Type B pancreatic cell (in vitro differentiated cells): ENCODE results near the gene BSDC1. TPM values are rescaled to one million over a fixed set of nuclear protein-coding genes. Genes with fewer than 3 reads are reported as not detected.

ENCODE experiments used
- DNase-seq: peaks from one replicate; pipeline ENCODE4 v3.0.0; 2021; ENCODE audit warnings: mixed read lengths; ENCODE audit not compliant: unreplicated experiment; ENCODE audit errors: extremely low spot score
- H3K27ac Mint-ChIP-seq: 2 replicates; pipeline ENCODE4 v1.8.0; 2021; ENCODE audit warnings: mild to moderate bottlenecking, mixed read lengths
- H3K27me3 Mint-ChIP-seq: 2 replicates; pipeline ENCODE4 v1.8.0; 2021; ENCODE audit warnings: mixed read lengths
- H3K36me3 Mint-ChIP-seq: 2 replicates; pipeline ENCODE4 v1.8.0; 2021; ENCODE audit warnings: mixed read lengths
- H3K4me1 Mint-ChIP-seq: one replicate; pipeline ENCODE4 v1.8.0; 2021; ENCODE audit warnings: mixed read lengths; ENCODE audit not compliant: unreplicated experiment
- H3K4me3 Mint-ChIP-seq: 2 replicates; pipeline ENCODE4 v1.8.0; 2021; ENCODE audit warnings: mild to moderate bottlenecking, mixed read lengths
- H3K9me3 Mint-ChIP-seq: 2 replicates; pipeline ENCODE4 v1.8.0; 2021; ENCODE audit warnings: mixed read lengths
- CTCF ChIP-seq: fragments of 200-600 bp; sonication (generic); conservative IDR thresholded peaks from 2 replicates; pipeline ENCODE4 v1.5.0; 2021; ENCODE audit warnings: antibody characterized with exemption, mild to moderate bottlenecking
- total RNA-seq: library from RNA; stranded (reverse); gene quantifications from 2 replicates; pipeline ENCODE4 v1.2.1, GENCODE V29; 2021; ENCODE audit warnings: low replicate concordance

Gene BSDC1
- total RNA-seq, 1 donor from 2014 or later = 71.3 TPM

- Mint-ChIP-seq H3K4me3 (no peak overlapping the region), H3K36me3 (peaks cover 3% of the 10 kb centered on the region), H3K27me3 (no peaks in the 10 kb centered on the region), H3K9me3 (no peaks in the 10 kb centered on the region), H3K27ac (no peak overlapping the region), H3K4me1 (peaks cover 12% of the 10 kb centered on the region)
- no peak for TF ChIP-seq CTCF
- DNase-seq = no peak
Measured at GRCh38 chr1:32339363-32339978, 54.8 kb downstream of the BSDC1 start.

- Mint-ChIP-seq H3K27me3 (no peaks in the 10 kb centered on the region), H3K4me1 (peaks cover 19% of the 10 kb centered on the region), H3K4me3 (peak overlapping the region; percentile 63), H3K9me3 (no peaks in the 10 kb centered on the region), H3K27ac (peak overlapping the region; percentile 52), H3K36me3 (peaks cover 10% of the 10 kb centered on the region)
- DNase-seq = no peak
- no peak for TF ChIP-seq CTCF
Measured at GRCh38 chr1:32338637-32339145, 55.5 kb downstream of the BSDC1 start.

GRCh38 chr1:32337855-32338636, 56.2 kb downstream of the BSDC1 start:
- Mint-ChIP-seq H3K9me3 (no peaks in the 10 kb centered on the region), H3K27me3 (no peaks in the 10 kb centered on the region), H3K36me3 (peaks cover 15% of the 10 kb centered on the region), H3K4me1 (peaks cover 25% of the 10 kb centered on the region), H3K4me3 (peak overlapping the region; percentile 72), H3K27ac (peak overlapping the region; percentile 52)
- DNase-seq = no peak
- TF ChIP-seq CTCF = no peak

GRCh38 chr1:32336963-32337675, 57.1 kb downstream of the BSDC1 start:
- no peak for TF ChIP-seq CTCF
- Mint-ChIP-seq H3K36me3 (peaks cover 15% of the 10 kb centered on the region), H3K27me3 (no peaks in the 10 kb centered on the region), H3K4me3 (peak overlapping the region; percentile 82), H3K4me1 (peaks cover 33% of the 10 kb centered on the region), H3K9me3 (no peaks in the 10 kb centered on the region), H3K27ac (no peak overlapping the region)
- no peak for DNase-seq

- H3K9me3 Mint-ChIP-seq = no peaks in the 10 kb centered on the region
- H3K4me3 Mint-ChIP-seq = peak overlapping the region; percentile 82
- H3K27ac Mint-ChIP-seq = no peak overlapping the region
- peaks cover 37% of the 10 kb centered on the region for H3K4me1 Mint-ChIP-seq
- H3K27me3 Mint-ChIP-seq = no peaks in the 10 kb centered on the region
- H3K36me3 Mint-ChIP-seq = peaks cover 21% of the 10 kb centered on the region
- DNase-seq = no peak
- TF ChIP-seq CTCF = no peak
Measured at GRCh38 chr1:32336591-32336932, 57.7 kb downstream of the BSDC1 start.
